Stimulated activated naive CD8-positive, alpha-beta T cell treated with anti-CD3 and anti-CD28 coated beads, Interleukin-15, Interleukin-2, amounts not matched to agents 100 U/mL and 50 U/mL, for 24 hours (primary cell): Measurements from ENCODE around the gene RXFP1.

Experiments used
- ATAC-seq: fragments of 150-1000 bp; cut with Tn5 transposase; one replicate; pipeline ENCODE4 v1.10.0; 2021
- DNase-seq: peaks from one replicate; pipeline ENCODE4 v3.0.0; 2021

RXFP1 gene

DNA sequence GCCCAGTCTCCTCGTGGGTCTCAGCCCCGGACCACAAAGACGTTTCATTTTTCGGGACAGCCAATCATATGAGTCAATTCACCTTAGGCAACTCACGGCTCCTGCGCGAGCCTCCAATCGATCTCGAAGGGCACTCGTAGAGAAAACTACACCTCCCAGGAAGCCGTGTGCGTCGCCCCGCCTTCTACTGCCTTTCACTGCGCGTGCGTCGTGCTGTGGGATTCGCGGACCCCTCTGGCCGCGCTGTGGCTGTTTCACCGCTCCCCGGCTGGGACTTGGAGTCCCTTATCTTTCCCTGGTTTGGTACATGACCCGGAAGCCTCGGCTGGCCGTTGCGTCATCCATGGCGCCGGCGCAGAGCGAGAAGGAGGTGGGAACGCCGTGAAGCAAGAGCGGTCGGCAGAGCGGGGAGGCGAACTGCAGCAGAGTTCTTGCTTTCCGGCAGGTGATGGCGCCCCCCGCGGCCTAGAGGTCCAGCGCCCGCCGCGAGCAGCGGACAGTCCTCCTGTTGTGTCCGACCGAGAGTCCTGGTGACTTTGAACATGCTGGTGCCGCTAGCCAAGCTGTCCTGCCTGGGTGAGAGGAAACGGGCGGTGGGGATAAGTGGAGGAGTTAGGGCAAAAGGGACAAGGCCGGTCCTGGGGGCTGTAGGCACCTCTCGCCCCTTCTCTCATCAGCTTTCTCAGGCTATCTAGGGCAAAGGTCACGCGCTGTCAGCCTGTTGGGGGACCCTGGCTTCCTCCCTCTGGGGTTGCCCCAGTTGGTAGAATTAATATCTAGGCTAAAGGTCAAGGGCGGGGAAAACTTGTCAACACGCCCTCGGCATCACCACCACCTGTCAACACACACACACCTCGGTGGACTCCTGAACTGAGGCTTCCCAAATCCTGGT lies 150.5 kb downstream of the RXFP1 start, which contains the start of gene ETFDH:
ETFDH (plus strand) TSS at position 382 of the 892 bp plus-strand sequence; CDS start at position 543, 161 bp downstream.
- ATAC-seq, result peak; percentile 91

DNA sequence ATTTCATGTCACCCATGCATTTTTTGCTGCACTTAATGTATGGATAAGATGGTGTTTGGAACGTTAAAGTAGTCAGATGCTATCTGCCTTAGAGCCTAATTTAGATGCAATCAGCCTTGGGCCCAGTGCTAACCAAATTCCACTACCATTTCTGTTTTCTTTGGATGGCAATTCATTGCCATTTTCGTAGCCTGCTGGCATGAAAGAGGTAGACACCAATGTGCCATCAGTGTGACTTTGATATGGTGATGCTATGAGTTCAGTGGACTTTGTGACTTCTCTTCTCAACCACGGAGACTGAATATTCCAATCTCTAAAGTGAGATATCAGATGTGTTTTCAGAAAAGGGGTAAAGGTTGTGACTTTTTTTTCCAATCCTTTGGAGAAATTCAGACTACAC lies 152.0 kb downstream of the RXFP1 start:
- no peak for ATAC-seq
- DNase-seq, result no peak

More for the DNA sequence above, 150.5 kb downstream of the RXFP1 start, which contains the start of gene ETFDH:
- DNase-seq, result peak; percentile 96

DNA sequence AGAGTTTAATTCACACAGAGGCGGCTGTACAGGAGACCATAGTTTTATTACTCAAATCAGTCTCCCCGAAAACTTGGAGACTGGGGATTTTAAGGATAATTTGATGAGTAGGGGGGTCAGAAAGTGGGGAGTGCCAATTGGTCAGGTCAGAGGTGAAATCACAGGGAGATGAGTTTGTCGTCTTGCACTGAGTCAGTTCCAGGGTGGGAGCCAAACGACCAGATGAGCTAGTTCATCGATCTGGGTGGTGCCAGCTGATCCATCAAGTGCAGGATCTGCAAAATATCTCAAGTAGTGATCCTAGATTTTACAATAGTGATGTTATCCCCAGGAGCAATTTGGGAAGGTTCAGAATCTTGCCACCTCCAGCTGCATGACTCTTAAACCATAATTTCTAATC lies 154.4 kb downstream of the RXFP1 start:
- no peak for ATAC-seq
- DNase-seq, result no peak

DNA sequence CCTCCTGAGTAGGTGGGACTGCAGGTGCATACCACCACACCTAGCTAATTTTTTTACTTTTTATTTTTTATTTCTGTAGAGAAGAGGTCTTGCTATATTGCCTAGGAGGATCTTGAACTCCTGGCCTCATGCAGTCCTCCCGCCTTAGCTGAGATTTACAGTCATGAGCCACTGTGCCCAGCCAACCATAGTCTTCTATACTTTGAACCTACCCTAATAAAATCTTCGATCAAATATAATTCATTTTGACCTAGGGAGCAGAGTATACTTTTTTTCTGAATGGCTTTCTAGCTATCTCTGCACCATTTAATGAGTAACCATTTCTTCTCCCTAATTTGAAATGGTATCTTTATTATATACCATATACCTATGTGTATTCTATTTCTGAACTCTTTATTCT lies 157.1 kb downstream of the RXFP1 start:
- no peak for ATAC-seq

DNA sequence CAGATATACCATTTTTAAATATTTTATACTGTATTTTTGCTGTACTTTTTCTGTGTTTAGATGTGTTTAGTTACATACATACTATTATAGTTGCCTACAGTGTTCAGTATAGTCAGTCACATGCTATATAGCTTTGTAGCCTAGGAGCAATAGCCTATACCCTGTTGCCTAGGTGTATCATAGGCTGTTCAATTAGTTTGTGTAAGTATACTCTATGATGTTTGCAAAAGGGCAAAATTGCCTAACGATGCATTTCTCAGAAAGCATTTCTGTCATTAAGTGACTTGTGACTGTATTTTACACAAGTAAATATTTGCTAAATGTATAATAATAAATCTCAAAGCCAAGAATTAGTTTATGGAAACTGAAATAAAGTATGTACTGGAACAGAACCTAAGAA lies 159.9 kb downstream of the RXFP1 start:
- ATAC-seq (no peak), DNase-seq (no peak)

More for the DNA sequence above, 157.1 kb downstream of the RXFP1 start:
- DNase-seq, result no peak

DNA sequence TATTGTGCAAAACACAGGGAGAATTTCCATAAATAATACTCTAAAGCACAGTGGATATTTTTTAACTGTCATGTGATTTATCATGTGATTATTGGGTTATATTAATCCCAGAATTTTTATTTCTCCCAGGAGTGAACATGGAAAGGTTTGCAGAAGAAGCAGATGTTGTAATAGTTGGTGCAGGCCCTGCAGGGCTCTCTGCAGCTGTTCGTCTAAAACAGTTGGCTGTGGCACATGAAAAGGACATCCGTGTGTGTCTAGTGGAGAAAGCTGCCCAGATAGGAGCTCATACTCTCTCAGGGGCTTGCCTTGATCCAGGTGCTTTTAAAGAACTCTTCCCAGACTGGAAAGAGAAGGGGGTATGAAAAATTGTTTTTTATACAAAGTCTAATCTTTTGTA lies 160.4 kb downstream of the RXFP1 start:
- DNase-seq, result no peak

DNA sequence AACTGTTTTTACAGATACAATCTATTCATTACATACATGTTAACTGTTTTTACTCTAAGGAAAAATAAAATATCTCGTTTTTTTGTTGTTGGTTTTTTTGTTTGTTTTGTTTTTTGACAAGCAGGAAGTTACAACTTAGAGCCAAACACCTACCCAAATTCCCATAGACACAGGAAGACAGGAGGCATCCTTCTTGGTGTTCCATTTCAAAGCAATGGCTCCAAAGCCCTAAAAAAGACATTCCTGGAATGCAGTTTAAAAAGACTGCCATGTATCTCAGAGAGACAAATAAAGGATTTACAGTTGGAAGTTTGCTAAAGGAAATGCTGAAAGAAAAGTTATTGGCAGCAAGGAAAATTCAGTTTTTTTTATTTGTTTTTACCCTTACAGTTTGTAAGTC lies 167.1 kb downstream of the RXFP1 start:
- ATAC-seq (no peak), DNase-seq (no peak)

More for the DNA sequence above, 160.4 kb downstream of the RXFP1 start:
- no peak for ATAC-seq
